Measurements from ENCODE around the gene GABRA5.

GABRA5 gene

GRCh38 chr15:26928051-26928450, 61.2 kb downstream of the GABRA5 start:
- no peak for DNase-seq (ENCODE audit: extremely low read depth, low read depth)
- TF ChIP-seq CTCF (IDR thresholded peaks at IDR 0.05; ENCODE audit: low read depth, low read length) = no peak

GRCh38 chr15:26929588-26929987, 62.7 kb downstream of the GABRA5 start:
- no peak for DNase-seq (ENCODE audit: extremely low read depth, low read depth)
- TF ChIP-seq CTCF (IDR thresholded peaks at IDR 0.05; ENCODE audit: low read depth, low read length) = no peak

GRCh38 chr15:26934848-26935247, 68.0 kb downstream of the GABRA5 start:
- no peak for DNase-seq (ENCODE audit: extremely low read depth, low read depth)
- TF ChIP-seq CTCF (IDR thresholded peaks at IDR 0.05; ENCODE audit: low read depth, low read length) = no peak

GRCh38 chr15:26935322-26935721, 68.5 kb downstream of the GABRA5 start:
- TF ChIP-seq CTCF (IDR thresholded peaks at IDR 0.05; ENCODE audit: low read depth, low read length) = no peak

GRCh38 chr15:26936502-26936901, 69.6 kb downstream of the GABRA5 start:
- DNase-seq (ENCODE audit: extremely low read depth, low read depth) = no peak
- TF ChIP-seq CTCF (IDR thresholded peaks at IDR 0.05; ENCODE audit: low read depth, low read length) = no peak

More at GRCh38 chr15:26935322-26935721, 68.5 kb downstream of the GABRA5 start:
- DNase-seq (ENCODE audit: extremely low read depth, low read depth) = no peak

GRCh38 chr15:26937134-26937533, 70.3 kb downstream of the GABRA5 start:
- no peak for DNase-seq (ENCODE audit: extremely low read depth, low read depth)
- TF ChIP-seq CTCF (IDR thresholded peaks at IDR 0.05; ENCODE audit: low read depth, low read length) = no peak

GRCh38 chr15:26939398-26939797, 72.5 kb downstream of the GABRA5 start:
- no peak for DNase-seq (ENCODE audit: extremely low read depth, low read depth)
- no peak for TF ChIP-seq CTCF (IDR thresholded peaks at IDR 0.05; ENCODE audit: low read depth, low read length)
